DMS 273 (cell line): ENCODE measurements around the gene RNU6-9.

Source experiments
- DNase-seq: peaks from one replicate; lab custom pipeline; 2025; ENCODE audit not compliant: unreplicated experiment; lab: John Stamatoyannopoulos, UW

RNU6-9 gene

GRCh38 chr19:861756-862580 is 31.3 kb upstream of the RNU6-9 start:
- peak; percentile 78 for DNase-seq

- peak; percentile 71 for DNase-seq
Observed at GRCh38 chr19:862581-863314, 30.5 kb upstream of the RNU6-9 start.

GRCh38 chr19:863315-863620 is 30.0 kb upstream of the RNU6-9 start:
- no peak for DNase-seq

GRCh38 chr19:866769-867300 is 26.4 kb upstream of the RNU6-9 start:
- DNase-seq = no peak

GRCh38 chr19:867301-867793 is 25.9 kb upstream of the RNU6-9 start:
- DNase-seq = no peak

GRCh38 chr19:867855-868457 is 25.3 kb upstream of the RNU6-9 start:
- DNase-seq = no peak

- DNase-seq = no peak
Observed at GRCh38 chr19:868458-869244, 24.6 kb upstream of the RNU6-9 start.

GRCh38 chr19:869245-870177 is 23.8 kb upstream of the RNU6-9 start:
- DNase-seq = peak; percentile 41

- no peak for DNase-seq
Observed at GRCh38 chr19:870314-870713, 23.0 kb upstream of the RNU6-9 start.

- peak; percentile 96 for DNase-seq
Observed at GRCh38 chr19:870963-871401, 22.3 kb upstream of the RNU6-9 start.

GRCh38 chr19:871446-872265 is 21.6 kb upstream of the RNU6-9 start:
- DNase-seq = no peak

- DNase-seq = peak; percentile 64
Observed at GRCh38 chr19:872266-872951, 20.9 kb upstream of the RNU6-9 start.

- DNase-seq = peak; percentile 36
Observed at GRCh38 chr19:873084-873483, 20.2 kb upstream of the RNU6-9 start.

- DNase-seq = no peak
Observed at GRCh38 chr19:873561-874041, 19.7 kb upstream of the RNU6-9 start.

- no peak for DNase-seq
Observed at GRCh38 chr19:875265-875879, 17.9 kb upstream of the RNU6-9 start.

- DNase-seq = peak; percentile 38
Observed at GRCh38 chr19:876089-876488, 17.2 kb upstream of the RNU6-9 start.

- DNase-seq = no peak
Observed at GRCh38 chr19:876780-877314, 16.4 kb upstream of the RNU6-9 start.
